ENCODE measurements around the gene ANXA2R. TPM values are rescaled to one million over a fixed set of nuclear protein-coding genes. Genes with fewer than 3 reads are reported as not detected.

ANXA2R gene
- polyA plus RNA-seq, 1 donor from 2014 or later = not detected

GRCh38 chr5:43075319-43076293, 35.5 kb upstream of the ANXA2R start (continued):
- TF ChIP-seq CTCF (IDR thresholded peaks at IDR 0.05; ENCODE audit: poor library complexity, severe bottlenecking) (no peak), POLR2AphosphoS5 (IDR thresholded peaks at IDR 0.05) (no peak)

- H3K9me2 ChIP-seq (ENCODE audit: insufficient read depth, low read length) = no peaks in the 10 kb centered on the region
- H4K20me1 ChIP-seq (ENCODE audit: insufficient read depth) = no peaks in the 10 kb centered on the region
- H3K79me2 ChIP-seq (replicated peaks; ENCODE audit: insufficient read depth, low read length) = no peaks in the 10 kb centered on the region
- no peak overlapping the region for H3K27ac ChIP-seq (ENCODE audit: low read length)
- no peak overlapping the region for H2AFZ ChIP-seq (ENCODE audit: low read depth, low read length)
- no peak overlapping the region for H3K4me2 ChIP-seq (ENCODE audit: low read length)
- TF ChIP-seq SMC3 (conservative IDR thresholded peaks at IDR 0.05; ENCODE audit: poor library complexity) (no peak), TAF1 (IDR thresholded peaks at IDR 0.05; ENCODE audit: low read depth) (no peak), RAD21 (conservative IDR thresholded peaks at IDR 0.05) (no peak), CTCF (IDR thresholded peaks at IDR 0.05; ENCODE audit: poor library complexity, severe bottlenecking) (no peak)
- TF ChIP-seq, protein P1, sequence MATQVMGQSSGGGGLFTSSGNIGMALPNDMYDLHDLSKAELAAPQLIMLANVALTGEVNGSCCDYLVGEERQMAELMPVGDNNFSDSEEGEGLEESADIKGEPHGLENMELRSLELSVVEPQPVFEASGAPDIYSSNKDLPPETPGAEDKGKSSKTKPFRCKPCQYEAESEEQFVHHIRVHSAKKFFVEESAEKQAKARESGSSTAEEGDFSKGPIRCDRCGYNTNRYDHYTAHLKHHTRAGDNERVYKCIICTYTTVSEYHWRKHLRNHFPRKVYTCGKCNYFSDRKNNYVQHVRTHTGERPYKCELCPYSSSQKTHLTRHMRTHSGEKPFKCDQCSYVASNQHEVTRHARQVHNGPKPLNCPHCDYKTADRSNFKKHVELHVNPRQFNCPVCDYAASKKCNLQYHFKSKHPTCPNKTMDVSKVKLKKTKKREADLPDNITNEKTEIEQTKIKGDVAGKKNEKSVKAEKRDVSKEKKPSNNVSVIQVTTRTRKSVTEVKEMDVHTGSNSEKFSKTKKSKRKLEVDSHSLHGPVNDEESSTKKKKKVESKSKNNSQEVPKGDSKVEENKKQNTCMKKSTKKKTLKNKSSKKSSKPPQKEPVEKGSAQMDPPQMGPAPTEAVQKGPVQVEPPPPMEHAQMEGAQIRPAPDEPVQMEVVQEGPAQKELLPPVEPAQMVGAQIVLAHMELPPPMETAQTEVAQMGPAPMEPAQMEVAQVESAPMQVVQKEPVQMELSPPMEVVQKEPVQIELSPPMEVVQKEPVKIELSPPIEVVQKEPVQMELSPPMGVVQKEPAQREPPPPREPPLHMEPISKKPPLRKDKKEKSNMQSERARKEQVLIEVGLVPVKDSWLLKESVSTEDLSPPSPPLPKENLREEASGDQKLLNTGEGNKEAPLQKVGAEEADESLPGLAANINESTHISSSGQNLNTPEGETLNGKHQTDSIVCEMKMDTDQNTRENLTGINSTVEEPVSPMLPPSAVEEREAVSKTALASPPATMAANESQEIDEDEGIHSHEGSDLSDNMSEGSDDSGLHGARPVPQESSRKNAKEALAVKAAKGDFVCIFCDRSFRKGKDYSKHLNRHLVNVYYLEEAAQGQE (IDR thresholded peaks at IDR 0.05; ENCODE audit: borderline replicate concordance) = no peak
- no peak overlapping the region for H3K9ac ChIP-seq (ENCODE audit: low read length)
- no peaks in the 10 kb centered on the region for H3K36me3 ChIP-seq (ENCODE audit: insufficient read depth, low read length)
- no peaks in the 10 kb centered on the region for H3K27me3 ChIP-seq (ENCODE audit: insufficient read depth, low read depth, low read length)
- no peak overlapping the region for H3K4me3 ChIP-seq (ENCODE audit: low read length)
- no peaks in the 10 kb centered on the region for H3F3A ChIP-seq (ENCODE audit: insufficient read depth, low read length, poor library complexity, severe bottlenecking)
- no peaks in the 10 kb centered on the region for H3K9me3 ChIP-seq (ENCODE audit: low read length)
These were observed 34.8 kb upstream of the ANXA2R start for GRCh38 chr5:43074987-43075318.

All from neural cell (in vitro differentiated cells).